Kasumi-1 (cell line): Measurements from ENCODE around the gene KRTAP5-9.
A peak's percentile ranks its signal among the peaks of the same experiment; 100 is the strongest.
"Not testable (repeated sequence)": the region's sequence is repeated elsewhere in the genome, so short reads cannot be mapped to it uniquely, and the experiment has no call there.

ENCODE experiments used
- DNase-seq, 2 experiments: peaks; one replicate each; lab custom pipeline; 2025; lab: John Stamatoyannopoulos, UW

Gene KRTAP5-9

GRCh38 chr11:71548120-71548519 lies at the start of gene KRTAP5-9:
Gene KRTAP5-9, plus strand, starts transcription at chr11:71548420. Its CDS starts 238 bp downstream, at chr11:71548658.
- DNase-seq, result no peak

GRCh38 chr11:71499125-71499524 lies 49.1 kb upstream of the KRTAP5-9 start:
- DNase-seq, result peak; percentile 71 to 81

GRCh38 chr11:71499546-71499945 lies 48.7 kb upstream of the KRTAP5-9 start:
- no peak for DNase-seq

GRCh38 chr11:71500601-71501021 lies 47.6 kb upstream of the KRTAP5-9 start:
- no peak for DNase-seq

GRCh38 chr11:71501071-71501985 lies 46.9 kb upstream of the KRTAP5-9 start:
- DNase-seq, result no peak

- DNase-seq, result no peak
Observed at GRCh38 chr11:71502026-71502425, 46.2 kb upstream of the KRTAP5-9 start.

GRCh38 chr11:71502871-71503435 lies 45.3 kb upstream of the KRTAP5-9 start:
- DNase-seq, result no peak

GRCh38 chr11:71504531-71504930 lies 43.7 kb upstream of the KRTAP5-9 start:
- DNase-seq, result no peak

- DNase-seq, result no peak
Observed at GRCh38 chr11:71505001-71505400, 43.2 kb upstream of the KRTAP5-9 start.

- no peak for DNase-seq
Observed at GRCh38 chr11:71505781-71506180, 42.4 kb upstream of the KRTAP5-9 start.

- DNase-seq, result no peak
Observed at GRCh38 chr11:71507102-71507501, 41.1 kb upstream of the KRTAP5-9 start.

GRCh38 chr11:71518506-71519471 lies 29.4 kb upstream of the KRTAP5-9 start:
- no peak for DNase-seq

- DNase-seq, result no peak
Observed at GRCh38 chr11:71519546-71519945, 28.7 kb upstream of the KRTAP5-9 start.

GRCh38 chr11:71525188-71525937 lies 22.9 kb upstream of the KRTAP5-9 start:
- no peak for DNase-seq

- no peak for DNase-seq
Observed at GRCh38 chr11:71525938-71526495, 22.2 kb upstream of the KRTAP5-9 start.

- not testable (repeated sequence) for DNase-seq
Observed at GRCh38 chr11:71526796-71527575, 21.2 kb upstream of the KRTAP5-9 start, which contains the start of gene KRTAP5-7. Gene KRTAP5-7, plus strand, starts transcription at chr11:71527267. Its CDS starts 34 bp downstream, at chr11:71527301.

GRCh38 chr11:71527576-71528210 lies 20.5 kb upstream of the KRTAP5-9 start:
- DNase-seq, result no peak

GRCh38 chr11:71530602-71531001 lies 17.6 kb upstream of the KRTAP5-9 start:
- no peak for DNase-seq

- DNase-seq, result no peak
Observed at GRCh38 chr11:71532036-71532610, 16.1 kb upstream of the KRTAP5-9 start.
